Ovary (tissue), 9 donors: ENCODE results near the gene TSPEAR. TPM values are rescaled to one million over a fixed set of nuclear protein-coding genes. Genes with fewer than 3 reads are reported as not detected.

Experiments used
- DNase-seq, 5 donors: peaks; one replicate each; pipeline ENCODE4 v3.0.0-alpha.2; 2019 to 2020
- H3K27ac ChIP-seq, 2 donors: fragments of 200-600 bp; one replicate each; pipeline versions ENCODE4 v1.5.1 to v1.8.0; 2019 to 2022
- H3K27me3 ChIP-seq: fragments of 200-600 bp; one replicate; pipeline ENCODE4 v1.8.0; 2022
- H3K36me3 ChIP-seq: fragments of 200-600 bp; sonication (generic); one replicate; pipeline ENCODE4 v1.5.1; 2019
- H3K4me1 ChIP-seq: one replicate; pipeline ENCODE4 v1.8.1; 2013; ENCODE audit warnings: mild to moderate bottlenecking, moderate library complexity; ENCODE audit not compliant: insufficient read depth
- H3K4me3 ChIP-seq: fragments of 200-600 bp; sonication (generic); one replicate; pipeline ENCODE4 v1.5.1; 2017
- H3K9me3 ChIP-seq, 2 donors: fragments of 200-600 bp in 1 of 2; sonication (generic) in 1 of 2; one replicate each; pipeline versions ENCODE4 v1.5.1 to v1.8.1; 2013 to 2019; ENCODE audit warnings: mild to moderate bottlenecking in 1 of 2, moderate library complexity in 1 of 2
- EP300 ChIP-seq: sonication (generic); formaldehyde crosslinking; IDR thresholded peaks from one replicate; pipeline ENCODE4 v1.6.1; 2017; ENCODE audit warnings: antibody characterized with exemption
- POLR2A ChIP-seq: fragments of 450-650 bp; IDR thresholded peaks from one replicate; pipeline ENCODE4 v1.6.1; 2017; ENCODE audit warnings: antibody characterized with exemption, mild to moderate bottlenecking, moderate library complexity
- WGBS, 3 donors: extraction: QIAGEN DNeasy Blood & Tissue Kit in 1 of 3; methylation state at CpG; one replicate each; pipeline versions ENCODE4 v1.1.5 to v1.1.7; 2013 to 2017; 5-methylcytosine and 5-hydroxymethylcytosine counted together
- intact Hi-C, 4 donors: fragments of 100-400 bp; cut with DNase I; formaldehyde crosslinking; loops; one replicate each; pipeline versions ENCODE4 v1.11.0 to v1.15.1; 2022 to 2023
- polyA plus RNA-seq, 2 donors: library from polyadenylated mRNA; stranded (reverse); fragments of 200-250 nt in 1 of 2; fragments of 350-450 nt in 1 of 2; fragmentation: Illumina TruSeq in 1 of 2; extraction: RNeasy Lipid Tissue Mini Kit (QIAGEN cat#74804) in 1 of 2; gene quantifications; one replicate each; pipeline ENCODE4 v1.2.3, GENCODE V29; 2013 to 2014
- total RNA-seq, 7 donors: library from RNA; depleted of rRNA in 2 of 7; stranded (reverse); fragments of >200 nt in 2 of 7; fragmentation: NEBNext Ultra II Directional in 3 of 7; extraction: Animal tissue kit (Norgen Biotek cat#: 25700) in 3 of 7; gene quantifications; one replicate each; pipeline versions ENCODE4 v1.1.0 to v1.2.4, GENCODE V29; 2016 to 2023
- TF ChIP-seq, protein P1 (sequence below), 3 donors: fragments of 450-650 bp in 2 of 3; fragments of 200-600 bp in 1 of 3; IDR thresholded peaks; one replicate each; pipeline versions ENCODE4 v1.5.1 to v1.8.0; 2016 to 2022; ENCODE audit warnings: antibody characterized with exemption in 3 of 3, mild to moderate bottlenecking in 1 of 3
- donor health status: DM: no; HTN: no; CAD: no; lungs with moderate emphysema.
- donor health status: DM: no; HTN: no; CAD: no.
- donor health status: Bipolar disorder and iron deficiency.
- donor health status: DM: yes; HTN: yes; CAD: no.
- donor health status: DM: no; HTN: no; CAD: no.
- donor health status: DM: yes; HTN: yes; CAD: no.

The TSPEAR gene
- total and polyA plus RNA-seq, 9 donors: 0.07 to 0.27 (median 0.11) TPM; not detected in 4

DNA sequence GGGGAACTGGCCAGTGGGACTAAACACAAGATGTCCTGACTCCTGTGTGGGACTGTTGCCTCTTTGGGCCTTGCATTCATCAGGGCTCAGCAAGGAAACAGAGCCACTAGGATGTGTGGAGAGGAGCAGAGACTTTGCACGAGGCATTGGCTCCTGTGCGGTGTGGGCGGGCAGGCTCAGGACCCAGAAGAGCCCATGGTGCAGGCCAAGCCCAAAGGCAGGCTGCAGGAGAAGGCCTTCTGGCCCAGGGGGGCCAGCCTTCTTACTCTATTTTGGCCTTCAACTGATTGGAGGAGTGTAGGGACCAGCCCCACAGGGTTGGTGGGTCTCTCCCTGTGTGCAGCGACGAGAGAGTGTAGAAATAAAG, 232.6 kb downstream of the TSPEAR start:
- no peaks in the 10 kb centered on the region for H3K4me1 ChIP-seq
- DNase-seq: no peak
- no peak overlapping the region for H3K27ac ChIP-seq
- H3K4me3 ChIP-seq: no peak overlapping the region
- 76 to 89% (median 80%) methylated on average over 5 of the region's 5 CpGs for WGBS, 3 donors
- H3K36me3 ChIP-seq: no peaks in the 10 kb centered on the region
- intact Hi-C loops: no loop called here
- no peaks in the 10 kb centered on the region for H3K27me3 ChIP-seq
- TF ChIP-seq, protein P1, sequence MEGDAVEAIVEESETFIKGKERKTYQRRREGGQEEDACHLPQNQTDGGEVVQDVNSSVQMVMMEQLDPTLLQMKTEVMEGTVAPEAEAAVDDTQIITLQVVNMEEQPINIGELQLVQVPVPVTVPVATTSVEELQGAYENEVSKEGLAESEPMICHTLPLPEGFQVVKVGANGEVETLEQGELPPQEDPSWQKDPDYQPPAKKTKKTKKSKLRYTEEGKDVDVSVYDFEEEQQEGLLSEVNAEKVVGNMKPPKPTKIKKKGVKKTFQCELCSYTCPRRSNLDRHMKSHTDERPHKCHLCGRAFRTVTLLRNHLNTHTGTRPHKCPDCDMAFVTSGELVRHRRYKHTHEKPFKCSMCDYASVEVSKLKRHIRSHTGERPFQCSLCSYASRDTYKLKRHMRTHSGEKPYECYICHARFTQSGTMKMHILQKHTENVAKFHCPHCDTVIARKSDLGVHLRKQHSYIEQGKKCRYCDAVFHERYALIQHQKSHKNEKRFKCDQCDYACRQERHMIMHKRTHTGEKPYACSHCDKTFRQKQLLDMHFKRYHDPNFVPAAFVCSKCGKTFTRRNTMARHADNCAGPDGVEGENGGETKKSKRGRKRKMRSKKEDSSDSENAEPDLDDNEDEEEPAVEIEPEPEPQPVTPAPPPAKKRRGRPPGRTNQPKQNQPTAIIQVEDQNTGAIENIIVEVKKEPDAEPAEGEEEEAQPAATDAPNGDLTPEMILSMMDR (IDR thresholded peaks at IDR 0.05): no peak
- TF ChIP-seq EP300 (no peak), POLR2A (no peak)
- H3K9me3 ChIP-seq: no peaks in the 10 kb centered on the region

DNA sequence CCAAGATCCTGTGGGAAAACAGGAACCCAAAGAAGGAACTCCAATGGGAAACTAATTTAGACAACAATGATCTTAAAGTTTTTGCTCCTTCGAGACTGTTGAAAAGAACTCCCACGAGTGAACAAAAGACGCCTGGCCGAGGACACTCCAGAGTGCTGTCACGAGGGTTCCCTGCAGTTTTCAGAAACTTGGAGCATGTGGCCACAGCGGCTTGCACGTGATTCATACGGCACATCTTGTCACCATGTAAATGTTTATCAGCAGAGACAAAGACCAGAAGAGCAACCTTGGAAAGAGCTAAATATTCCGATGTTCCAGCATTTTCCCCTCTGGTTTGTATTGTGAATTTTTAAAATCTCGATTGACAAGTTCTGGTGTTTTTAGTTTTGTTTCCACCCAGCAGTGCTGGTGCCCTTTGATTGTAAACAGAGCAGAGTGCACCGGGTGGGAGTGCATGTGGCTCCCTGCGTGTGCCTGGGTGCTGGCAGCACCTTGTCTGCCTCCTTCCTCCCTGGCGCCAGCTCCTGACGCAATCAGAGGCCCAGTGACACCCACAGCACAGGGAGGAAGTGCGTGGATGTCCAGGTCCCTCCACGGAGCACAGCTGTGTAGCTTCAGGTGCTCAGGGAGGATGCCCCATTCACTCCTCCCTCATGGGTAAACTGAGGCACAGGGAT, 233.1 kb downstream of the TSPEAR start:
- no peaks in the 10 kb centered on the region for H3K9me3 ChIP-seq
- H3K36me3 ChIP-seq: no peaks in the 10 kb centered on the region
- H3K27me3 ChIP-seq: no peaks in the 10 kb centered on the region
- no peak for DNase-seq
- no peak overlapping the region for H3K27ac ChIP-seq
- no peaks in the 10 kb centered on the region for H3K4me1 ChIP-seq
- TF ChIP-seq EP300 (no peak), POLR2A (no peak)
- TF ChIP-seq, protein P1 (IDR thresholded peaks at IDR 0.05): no peak
- H3K4me3 ChIP-seq: no peak overlapping the region
- 70 to 71% (median 70%) methylated on average over 16 of the region's 16 CpGs for WGBS, 3 donors
- intact Hi-C loops: no loop called here

DNA sequence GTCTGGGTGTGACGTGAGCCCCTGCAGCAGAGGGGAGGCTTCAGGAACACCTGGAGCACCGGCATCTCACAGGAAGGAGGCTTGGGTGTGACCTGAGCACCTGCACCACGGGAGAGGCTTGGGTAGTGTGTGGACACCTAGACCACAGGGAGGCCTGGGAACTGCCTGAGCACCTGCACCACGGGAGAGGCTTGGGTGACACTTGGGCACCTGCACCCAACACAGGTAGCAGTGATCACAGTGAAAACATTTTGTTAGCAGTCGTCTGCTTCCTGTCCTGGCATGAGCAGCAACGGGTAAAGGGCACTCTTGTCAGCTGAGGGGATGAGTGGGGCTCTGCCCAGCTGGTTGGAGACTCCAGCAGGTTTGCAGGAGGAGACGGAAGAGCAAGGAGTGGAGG, 233.7 kb downstream of the TSPEAR start:
- Histone ChIP-seq H3K4me1 (no peaks in the 10 kb centered on the region), H3K27ac (no peak overlapping the region), H3K4me3 (no peak overlapping the region), H3K36me3 (no peaks in the 10 kb centered on the region), H3K27me3 (no peaks in the 10 kb centered on the region), H3K9me3 (no peaks in the 10 kb centered on the region)
- no peak for DNase-seq
- intact Hi-C loops: no loop called here
- 68 to 75% (median 73%) methylated on average over 7 of the region's 7 CpGs for WGBS, 3 donors
- TF ChIP-seq, protein P1 (IDR thresholded peaks at IDR 0.05): no peak
- TF ChIP-seq EP300 (no peak), POLR2A (no peak)

DNA sequence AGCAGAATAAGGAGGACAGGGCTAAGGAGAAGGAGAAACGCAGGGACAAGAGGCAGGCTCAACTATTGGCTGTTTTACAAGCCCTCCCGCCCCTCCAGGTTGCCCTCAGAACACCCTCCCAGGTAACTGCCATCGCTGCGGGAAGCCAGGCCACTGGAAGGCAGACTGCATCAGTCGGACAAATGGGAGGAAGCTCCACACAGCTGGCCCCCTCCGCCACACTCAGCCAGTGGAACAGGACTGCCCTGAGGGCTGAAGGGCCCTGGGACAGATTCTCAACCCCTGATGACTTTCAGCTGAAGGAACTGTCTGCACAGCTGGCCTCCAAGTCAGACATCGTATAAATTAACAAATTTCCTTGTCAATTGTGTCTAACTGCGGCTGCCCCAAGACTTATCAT, 234.2 kb downstream of the TSPEAR start:
- Histone ChIP-seq H3K27ac (no peak overlapping the region), H3K9me3 (no peaks in the 10 kb centered on the region), H3K36me3 (no peaks in the 10 kb centered on the region), H3K4me3 (no peak overlapping the region), H3K4me1 (no peaks in the 10 kb centered on the region), H3K27me3 (no peaks in the 10 kb centered on the region)
- 76 to 81% (median 76%) methylated on average over 8 of the region's 8 CpGs for WGBS, 3 donors
- no peak for DNase-seq
- TF ChIP-seq, protein P1 (IDR thresholded peaks at IDR 0.05): no peak
- TF ChIP-seq EP300: no peak
- no peak for TF ChIP-seq POLR2A
- intact Hi-C loops: no loop called here
